HG03135 (cell line): ENCODE results near the gene CFAP299.
A peak's percentile ranks its signal among the peaks of the same experiment; 100 is the strongest.
"Not testable (repeated sequence)": the region's sequence is repeated elsewhere in the genome, so short reads cannot be mapped to it uniquely, and the experiment has no call there.

Source experiments
- ATAC-seq: cut with Tn5 transposase; IDR thresholded peaks from one replicate; pipeline ENCODE4 v1.9.1; 2021; ENCODE audit warnings: mild to moderate bottlenecking, moderate library complexity; ENCODE audit not compliant: unreplicated experiment

The CFAP299 gene

DNA sequence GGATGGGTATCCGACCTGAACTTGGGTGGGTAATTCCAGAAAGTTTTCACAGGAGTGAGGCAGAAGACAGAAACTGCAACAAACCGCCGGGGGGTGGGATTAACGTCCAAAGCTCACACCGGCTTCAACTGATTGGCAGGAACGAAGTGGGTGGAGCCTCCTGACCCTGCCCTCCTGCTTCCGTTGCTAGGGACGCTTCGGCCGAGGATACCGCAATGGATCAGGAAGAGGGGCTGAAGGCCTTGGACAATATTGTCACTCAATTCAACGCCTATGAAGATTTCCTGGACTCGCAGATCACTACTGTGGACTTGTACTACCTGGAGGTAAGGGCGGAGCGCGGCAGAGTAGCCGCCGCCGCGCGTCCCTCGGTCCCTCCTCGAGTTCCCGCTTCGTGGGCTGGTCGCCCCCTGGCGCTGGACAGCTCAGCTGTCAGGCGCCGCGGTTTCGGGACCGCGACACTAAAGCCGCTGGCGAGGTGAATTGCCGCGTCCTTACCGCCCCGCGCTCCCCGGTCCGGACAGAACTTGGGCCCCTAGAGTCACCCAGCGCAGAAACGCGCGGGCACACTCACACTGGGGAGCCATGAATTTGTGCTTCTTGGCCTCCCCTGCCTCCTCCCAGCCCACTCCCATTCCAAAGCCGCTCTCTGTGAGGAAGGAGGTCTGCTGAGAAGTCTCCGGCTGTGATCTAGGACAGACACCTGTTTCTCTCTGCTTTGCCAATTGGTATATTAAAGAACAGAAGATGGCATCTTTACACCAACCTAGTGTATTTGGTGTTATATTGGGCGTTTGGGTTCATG is at the start of gene CFAP299:
CFAP299 (plus strand) TSS at position 177 of the 805 bp plus-strand sequence.
- peak; percentile 95 for ATAC-seq

DNA sequence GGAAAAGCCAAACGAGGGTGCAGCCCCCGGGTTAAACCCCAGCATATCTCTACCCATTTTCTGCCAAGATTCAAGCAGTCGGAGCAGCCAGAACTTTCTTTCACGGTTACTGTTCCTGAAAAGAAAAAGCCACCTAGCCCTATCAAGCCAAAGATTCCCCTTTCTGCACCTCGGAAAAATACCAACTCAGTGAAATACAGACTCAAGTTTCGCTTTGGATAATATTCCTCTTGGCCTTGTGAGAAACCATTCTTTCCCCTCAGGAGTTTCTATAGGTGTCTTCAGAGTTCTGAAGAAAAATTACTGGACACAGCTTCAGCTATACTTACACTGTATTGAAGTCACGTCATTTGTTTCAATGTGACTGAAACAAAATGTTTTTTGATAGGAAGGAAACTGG is 49.1 kb upstream of the CFAP299 start:
- no peak for ATAC-seq

- ATAC-seq, result not testable (repeated sequence)
These were observed 44.9 kb upstream of the CFAP299 start for GRCh38 chr4:80290665-80291064.

- ATAC-seq, result no peak
These were observed 41.3 kb upstream of the CFAP299 start for GRCh38 chr4:80294206-80294605.

DNA sequence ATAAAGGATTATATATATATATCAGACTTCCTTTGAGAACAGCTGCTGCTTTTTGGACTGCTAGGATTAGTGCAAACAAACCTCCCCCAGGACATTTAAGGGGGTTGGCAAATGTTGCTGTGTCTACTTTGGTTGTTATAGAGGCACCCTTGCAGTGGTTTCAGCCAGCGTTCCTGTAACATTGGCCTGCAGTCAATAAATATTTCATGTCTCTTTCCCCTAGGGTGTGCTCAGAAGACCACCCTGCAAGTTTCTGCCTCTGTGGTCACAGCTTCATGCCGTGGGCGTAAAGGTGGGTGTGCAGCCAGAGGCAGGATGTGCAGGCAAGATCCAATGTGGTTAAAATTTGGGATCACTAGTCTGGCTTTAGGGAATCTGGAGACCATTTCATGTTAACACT is 40.2 kb upstream of the CFAP299 start:
- no peak for ATAC-seq

DNA sequence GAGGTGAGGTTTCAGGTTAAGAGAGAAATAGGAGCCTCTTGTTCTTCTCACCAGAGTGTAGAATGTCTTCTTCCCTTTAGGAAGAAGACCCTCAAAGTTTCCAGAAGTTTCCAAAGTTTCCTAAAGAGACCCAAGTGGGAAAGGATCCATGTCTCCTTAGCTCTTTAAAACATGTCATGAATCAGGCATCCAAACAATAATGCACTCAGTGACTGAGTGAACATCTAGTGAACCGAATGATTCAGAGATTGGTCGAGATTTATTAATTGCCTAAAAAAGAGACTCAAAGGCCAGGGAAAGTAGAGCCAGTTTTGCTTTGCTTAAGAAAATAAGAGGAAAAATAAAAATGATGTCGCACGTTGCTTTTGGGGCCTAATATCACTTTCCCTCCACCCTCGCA is 39.7 kb upstream of the CFAP299 start:
- ATAC-seq, result no peak

DNA sequence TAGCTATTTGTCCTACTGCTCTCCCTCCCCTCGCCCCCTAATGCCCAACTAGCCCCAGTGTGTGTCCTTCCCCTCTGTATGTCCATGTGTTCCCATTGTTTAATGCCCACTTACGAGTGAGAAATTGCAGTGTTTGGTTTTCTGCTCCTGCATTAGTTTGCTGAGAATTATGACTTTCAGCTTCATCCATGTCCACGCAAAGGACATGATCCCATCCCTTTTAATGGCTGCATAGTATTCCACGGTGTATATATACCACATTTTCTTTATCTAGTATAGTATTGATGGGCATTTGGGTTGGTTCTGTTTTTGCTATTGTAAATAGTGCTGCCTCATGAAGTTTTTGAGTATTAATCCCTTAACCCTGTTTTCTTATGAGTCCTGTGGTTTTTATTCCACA is 33.6 kb upstream of the CFAP299 start:
- no peak for ATAC-seq

DNA sequence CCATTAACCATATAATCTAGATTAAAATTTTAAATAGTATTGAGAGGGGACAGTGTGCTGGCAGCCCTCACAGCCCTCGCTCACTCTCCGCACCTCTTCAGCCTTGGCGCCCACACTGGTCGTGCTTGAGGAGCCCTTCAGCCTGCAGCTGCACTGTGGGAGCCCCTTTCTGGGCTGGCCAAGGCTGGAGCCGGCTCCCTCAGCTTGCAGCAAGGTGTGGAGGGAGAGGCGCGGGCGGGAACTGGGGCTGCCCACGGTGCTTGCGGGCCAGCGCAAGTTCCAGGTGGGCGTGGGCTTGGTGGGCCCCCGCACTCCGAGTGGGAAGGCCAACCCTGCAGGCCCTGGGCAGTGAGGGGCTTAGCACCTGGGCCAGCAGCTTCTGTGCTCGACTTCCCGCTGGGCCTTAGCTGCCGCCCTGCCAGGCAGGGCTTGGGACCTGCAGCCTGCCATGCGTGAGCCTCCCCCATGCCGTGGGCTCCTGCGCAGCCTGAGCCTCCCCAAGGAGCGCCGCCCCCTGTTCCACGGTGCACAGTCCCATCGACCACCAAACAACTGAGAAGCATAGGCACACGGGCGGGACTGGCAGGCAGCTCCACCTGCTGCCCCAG is 32.8 kb upstream of the CFAP299 start:
- no peak for ATAC-seq

- ATAC-seq, result no peak
These were observed 30.1 kb upstream of the CFAP299 start for GRCh38 chr4:80305466-80305865.

DNA sequence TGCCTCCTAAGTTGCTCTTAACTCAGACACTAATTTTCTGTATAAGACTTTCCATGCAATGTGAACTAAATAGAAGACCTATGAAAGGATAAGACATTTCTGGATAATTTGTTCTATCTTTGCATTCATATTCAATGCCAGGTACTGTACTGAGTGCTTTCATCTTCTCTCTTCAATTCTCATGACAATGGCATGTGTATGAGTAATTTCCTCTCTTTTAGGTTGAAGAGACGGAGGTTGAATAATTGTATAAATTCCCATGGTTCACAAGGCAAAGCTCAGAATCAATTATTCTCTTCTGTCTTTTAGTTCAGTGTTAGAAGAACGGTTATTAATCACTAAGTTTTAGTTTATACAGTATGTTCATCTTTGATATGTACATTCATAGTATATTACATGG is 29.3 kb upstream of the CFAP299 start:
- no peak for ATAC-seq

- ATAC-seq, result no peak
These were observed 28.3 kb upstream of the CFAP299 start for GRCh38 chr4:80307183-80307735.

GRCh38 chr4:80307774-80308465 is 27.6 kb upstream of the CFAP299 start:
- ATAC-seq, result no peak

DNA sequence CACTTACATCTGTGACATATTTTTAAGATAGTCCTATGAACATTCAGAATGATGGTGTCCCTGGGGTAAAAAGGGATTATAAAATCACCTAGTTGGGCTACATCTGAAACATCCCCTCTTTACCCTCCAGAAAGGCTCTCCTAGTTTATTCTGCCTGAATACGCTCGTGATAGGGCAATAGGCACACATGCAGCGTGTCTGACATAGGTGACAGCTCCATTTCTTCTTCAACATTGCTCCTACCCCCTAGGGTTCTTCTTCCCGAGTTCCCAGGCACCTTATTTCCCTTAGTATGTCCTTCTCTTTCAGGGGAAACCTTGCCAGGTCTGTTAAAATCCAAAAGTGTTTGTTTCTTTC is 27.1 kb upstream of the CFAP299 start:
- ATAC-seq, result no peak

- ATAC-seq, result no peak
These were observed 26.1 kb upstream of the CFAP299 start for GRCh38 chr4:80309294-80310004.

DNA sequence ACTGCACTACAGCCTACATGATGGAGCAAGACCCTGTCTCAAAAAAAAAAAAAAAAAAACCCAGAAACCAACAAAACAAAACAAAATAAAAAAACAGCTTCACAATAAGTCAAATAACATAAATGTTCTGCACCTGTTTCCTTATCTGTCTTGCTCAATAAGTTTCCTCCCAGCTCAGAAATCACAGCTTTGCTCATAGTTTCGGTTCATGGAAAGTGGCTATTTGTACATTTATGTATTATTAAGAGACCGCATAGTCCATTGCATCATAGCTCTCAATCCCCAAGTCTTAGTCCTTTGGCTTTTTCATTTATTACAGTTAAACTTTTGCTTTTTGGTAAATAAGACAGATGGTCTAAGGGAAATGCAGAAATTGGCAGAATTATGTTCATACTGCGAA is 24.4 kb upstream of the CFAP299 start:
- ATAC-seq, result no peak

DNA sequence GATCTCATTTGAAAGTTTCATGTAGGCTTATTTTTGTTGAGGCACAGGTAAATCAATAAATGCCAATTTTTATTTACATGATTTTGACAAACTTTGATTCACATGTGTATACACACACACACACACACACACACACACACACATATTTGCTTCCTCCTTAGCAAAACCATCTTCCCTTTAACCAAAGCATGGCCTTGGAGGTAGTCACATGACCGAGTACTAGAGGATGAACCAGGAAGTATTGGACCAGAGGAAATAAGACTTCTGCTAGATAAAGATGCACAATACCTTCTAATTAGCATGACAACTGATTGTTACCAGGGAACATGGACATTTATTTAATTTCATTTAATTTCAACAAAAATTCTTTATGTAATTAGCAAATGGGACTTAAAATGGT is 23.4 kb upstream of the CFAP299 start:
- ATAC-seq, result no peak

- ATAC-seq, result no peak
These were observed 21.9 kb upstream of the CFAP299 start for GRCh38 chr4:80313627-80314026.

GRCh38 chr4:80315848-80316247 is 19.7 kb upstream of the CFAP299 start:
- not testable (repeated sequence) for ATAC-seq

GRCh38 chr4:80321341-80321740 is 14.2 kb upstream of the CFAP299 start:
- ATAC-seq, result no peak

DNA sequence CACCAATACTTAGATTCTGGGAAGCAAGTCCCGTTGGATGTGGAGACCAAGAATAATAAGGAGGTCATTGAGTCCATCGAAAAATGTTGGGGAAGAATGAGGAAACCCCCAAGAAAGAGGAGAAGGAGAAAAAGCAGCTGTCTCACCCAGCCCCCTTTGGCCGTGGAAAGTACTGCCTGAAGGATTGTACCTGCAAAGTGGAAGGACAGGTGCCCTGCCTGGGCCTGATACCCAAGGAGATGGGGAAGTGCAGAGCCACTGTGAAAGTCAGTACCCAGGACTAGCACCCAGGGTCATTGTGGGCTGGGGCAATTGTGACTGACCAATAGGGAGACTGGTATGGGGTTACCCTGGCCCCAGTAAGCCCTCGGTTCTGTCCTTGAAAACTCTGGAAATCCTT is 13.8 kb upstream of the CFAP299 start:
- ATAC-seq, result no peak

DNA sequence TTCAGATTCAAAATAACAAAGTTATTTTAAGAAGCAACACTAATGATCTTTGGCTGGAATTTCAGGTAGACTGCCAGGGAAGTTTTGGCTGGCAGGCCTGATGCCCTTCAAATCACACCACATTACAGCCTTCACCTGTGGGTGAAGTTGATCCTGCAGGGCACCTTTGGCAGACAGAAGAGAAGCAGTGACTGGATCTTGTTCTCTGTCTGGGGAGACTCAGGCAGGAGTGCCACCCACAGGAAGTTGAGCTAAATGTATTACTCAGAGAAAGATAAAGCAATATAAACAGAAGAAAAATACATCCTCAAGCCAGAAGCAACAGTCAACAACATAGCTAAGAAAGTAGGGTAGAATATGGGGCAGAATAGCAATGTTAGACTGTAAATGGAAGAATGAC is 12.8 kb upstream of the CFAP299 start:
- ATAC-seq, result no peak
